Measurements from ENCODE around the gene HFM1. TPM values are rescaled to one million over a fixed set of nuclear protein-coding genes. Genes with fewer than 3 reads are reported as not detected.

The HFM1 gene
- total and polyA plus RNA-seq, 2 experiments from 2014 or later, result 1.5 to 5.2 TPM

DNA sequence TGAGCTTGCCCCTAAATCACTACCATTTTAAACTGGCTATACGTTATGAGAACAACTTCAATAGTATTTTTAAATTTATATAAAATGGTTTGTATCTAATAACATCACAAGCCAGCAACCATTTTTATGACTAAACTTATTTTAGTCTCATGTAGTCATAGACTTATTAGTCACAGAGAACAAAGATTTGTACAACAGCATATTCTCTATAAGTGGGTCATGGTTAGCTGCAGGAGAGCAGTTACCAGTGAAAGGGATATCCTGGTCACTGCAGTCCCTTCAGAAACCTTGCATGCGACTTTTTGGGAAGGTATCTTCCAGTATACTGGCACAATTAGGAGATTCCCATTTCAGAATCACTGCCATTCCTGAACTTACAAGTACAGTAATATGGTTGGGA, 90.0 kb downstream of the HFM1 start:
- Histone ChIP-seq H3K36me3 (ENCODE audit: insufficient read depth) (no peaks in the 10 kb centered on the region), H3K9me2 (ENCODE audit: insufficient read depth) (no peaks in the 10 kb centered on the region), H3K27ac (ENCODE audit: low read depth) (no peak overlapping the region), H2AFZ (no peak overlapping the region), H3K4me1 (ENCODE audit: insufficient read depth) (no peaks in the 10 kb centered on the region), H4K20me1 (replicated peaks; ENCODE audit: insufficient read depth) (no peaks in the 10 kb centered on the region), H3K27me3 (ENCODE audit: insufficient read depth) (no peaks in the 10 kb centered on the region), H3K4me2 (no peak overlapping the region), H3F3A (replicated peaks; ENCODE audit: low read depth) (no peaks in the 10 kb centered on the region), H3K4me3 (no peak overlapping the region), H3K79me2 (replicated peaks; ENCODE audit: insufficient read depth) (no peaks in the 10 kb centered on the region)
- ATAC-seq, result no peak
- no peaks in the 10 kb centered on the region for H3K27me3 Mint-ChIP-seq (ENCODE audit: insufficient read depth, low read depth, poor library complexity)
- H3K4me3 Mint-ChIP-seq, result no peak overlapping the region
- no peaks in the 10 kb centered on the region for H3K4me1 Mint-ChIP-seq
- no peak for TF ChIP-seq STAT1 (IDR thresholded peaks at IDR 0.05; ENCODE audit: unreplicated experiment)
- no peak for TF ChIP-seq EZH2phosphoT487 (IDR thresholded peaks at IDR 0.05; ENCODE audit: unreplicated experiment)
- TF ChIP-seq EZH2 (IDR thresholded peaks at IDR 0.05; ENCODE audit: low read depth, unreplicated experiment), result no peak
- TF ChIP-seq JUNB (IDR thresholded peaks at IDR 0.05; ENCODE audit: unreplicated experiment), result no peak
- TF ChIP-seq CREB1 (CRISPR knock-in tag; IDR thresholded peaks at IDR 0.05; ENCODE audit: low read depth), result no peak
- TF ChIP-seq POLR2AphosphoS5 (IDR thresholded peaks at IDR 0.05; ENCODE audit: low read depth), result no peak
- no peak for TF ChIP-seq ZNF114 (CRISPR knock-in tag; IDR thresholded peaks at IDR 0.05)
- TF ChIP-seq ZNF331 (CRISPR knock-in tag; IDR thresholded peaks at IDR 0.05; ENCODE audit: low read depth), result no peak
- TF ChIP-seq, protein P1, sequence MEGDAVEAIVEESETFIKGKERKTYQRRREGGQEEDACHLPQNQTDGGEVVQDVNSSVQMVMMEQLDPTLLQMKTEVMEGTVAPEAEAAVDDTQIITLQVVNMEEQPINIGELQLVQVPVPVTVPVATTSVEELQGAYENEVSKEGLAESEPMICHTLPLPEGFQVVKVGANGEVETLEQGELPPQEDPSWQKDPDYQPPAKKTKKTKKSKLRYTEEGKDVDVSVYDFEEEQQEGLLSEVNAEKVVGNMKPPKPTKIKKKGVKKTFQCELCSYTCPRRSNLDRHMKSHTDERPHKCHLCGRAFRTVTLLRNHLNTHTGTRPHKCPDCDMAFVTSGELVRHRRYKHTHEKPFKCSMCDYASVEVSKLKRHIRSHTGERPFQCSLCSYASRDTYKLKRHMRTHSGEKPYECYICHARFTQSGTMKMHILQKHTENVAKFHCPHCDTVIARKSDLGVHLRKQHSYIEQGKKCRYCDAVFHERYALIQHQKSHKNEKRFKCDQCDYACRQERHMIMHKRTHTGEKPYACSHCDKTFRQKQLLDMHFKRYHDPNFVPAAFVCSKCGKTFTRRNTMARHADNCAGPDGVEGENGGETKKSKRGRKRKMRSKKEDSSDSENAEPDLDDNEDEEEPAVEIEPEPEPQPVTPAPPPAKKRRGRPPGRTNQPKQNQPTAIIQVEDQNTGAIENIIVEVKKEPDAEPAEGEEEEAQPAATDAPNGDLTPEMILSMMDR (conservative IDR thresholded peaks at IDR 0.05; ENCODE audit: low read depth in 2 of 2), result no peak
- TF ChIP-seq, protein P2, sequence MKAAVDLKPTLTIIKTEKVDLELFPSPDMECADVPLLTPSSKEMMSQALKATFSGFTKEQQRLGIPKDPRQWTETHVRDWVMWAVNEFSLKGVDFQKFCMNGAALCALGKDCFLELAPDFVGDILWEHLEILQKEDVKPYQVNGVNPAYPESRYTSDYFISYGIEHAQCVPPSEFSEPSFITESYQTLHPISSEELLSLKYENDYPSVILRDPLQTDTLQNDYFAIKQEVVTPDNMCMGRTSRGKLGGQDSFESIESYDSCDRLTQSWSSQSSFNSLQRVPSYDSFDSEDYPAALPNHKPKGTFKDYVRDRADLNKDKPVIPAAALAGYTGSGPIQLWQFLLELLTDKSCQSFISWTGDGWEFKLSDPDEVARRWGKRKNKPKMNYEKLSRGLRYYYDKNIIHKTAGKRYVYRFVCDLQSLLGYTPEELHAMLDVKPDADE (IDR thresholded peaks at IDR 0.05), result no peak
- TF ChIP-seq NANOG (IDR thresholded peaks at IDR 0.05; ENCODE audit: borderline replicate concordance), result no peak
- TF ChIP-seq, protein P3, sequence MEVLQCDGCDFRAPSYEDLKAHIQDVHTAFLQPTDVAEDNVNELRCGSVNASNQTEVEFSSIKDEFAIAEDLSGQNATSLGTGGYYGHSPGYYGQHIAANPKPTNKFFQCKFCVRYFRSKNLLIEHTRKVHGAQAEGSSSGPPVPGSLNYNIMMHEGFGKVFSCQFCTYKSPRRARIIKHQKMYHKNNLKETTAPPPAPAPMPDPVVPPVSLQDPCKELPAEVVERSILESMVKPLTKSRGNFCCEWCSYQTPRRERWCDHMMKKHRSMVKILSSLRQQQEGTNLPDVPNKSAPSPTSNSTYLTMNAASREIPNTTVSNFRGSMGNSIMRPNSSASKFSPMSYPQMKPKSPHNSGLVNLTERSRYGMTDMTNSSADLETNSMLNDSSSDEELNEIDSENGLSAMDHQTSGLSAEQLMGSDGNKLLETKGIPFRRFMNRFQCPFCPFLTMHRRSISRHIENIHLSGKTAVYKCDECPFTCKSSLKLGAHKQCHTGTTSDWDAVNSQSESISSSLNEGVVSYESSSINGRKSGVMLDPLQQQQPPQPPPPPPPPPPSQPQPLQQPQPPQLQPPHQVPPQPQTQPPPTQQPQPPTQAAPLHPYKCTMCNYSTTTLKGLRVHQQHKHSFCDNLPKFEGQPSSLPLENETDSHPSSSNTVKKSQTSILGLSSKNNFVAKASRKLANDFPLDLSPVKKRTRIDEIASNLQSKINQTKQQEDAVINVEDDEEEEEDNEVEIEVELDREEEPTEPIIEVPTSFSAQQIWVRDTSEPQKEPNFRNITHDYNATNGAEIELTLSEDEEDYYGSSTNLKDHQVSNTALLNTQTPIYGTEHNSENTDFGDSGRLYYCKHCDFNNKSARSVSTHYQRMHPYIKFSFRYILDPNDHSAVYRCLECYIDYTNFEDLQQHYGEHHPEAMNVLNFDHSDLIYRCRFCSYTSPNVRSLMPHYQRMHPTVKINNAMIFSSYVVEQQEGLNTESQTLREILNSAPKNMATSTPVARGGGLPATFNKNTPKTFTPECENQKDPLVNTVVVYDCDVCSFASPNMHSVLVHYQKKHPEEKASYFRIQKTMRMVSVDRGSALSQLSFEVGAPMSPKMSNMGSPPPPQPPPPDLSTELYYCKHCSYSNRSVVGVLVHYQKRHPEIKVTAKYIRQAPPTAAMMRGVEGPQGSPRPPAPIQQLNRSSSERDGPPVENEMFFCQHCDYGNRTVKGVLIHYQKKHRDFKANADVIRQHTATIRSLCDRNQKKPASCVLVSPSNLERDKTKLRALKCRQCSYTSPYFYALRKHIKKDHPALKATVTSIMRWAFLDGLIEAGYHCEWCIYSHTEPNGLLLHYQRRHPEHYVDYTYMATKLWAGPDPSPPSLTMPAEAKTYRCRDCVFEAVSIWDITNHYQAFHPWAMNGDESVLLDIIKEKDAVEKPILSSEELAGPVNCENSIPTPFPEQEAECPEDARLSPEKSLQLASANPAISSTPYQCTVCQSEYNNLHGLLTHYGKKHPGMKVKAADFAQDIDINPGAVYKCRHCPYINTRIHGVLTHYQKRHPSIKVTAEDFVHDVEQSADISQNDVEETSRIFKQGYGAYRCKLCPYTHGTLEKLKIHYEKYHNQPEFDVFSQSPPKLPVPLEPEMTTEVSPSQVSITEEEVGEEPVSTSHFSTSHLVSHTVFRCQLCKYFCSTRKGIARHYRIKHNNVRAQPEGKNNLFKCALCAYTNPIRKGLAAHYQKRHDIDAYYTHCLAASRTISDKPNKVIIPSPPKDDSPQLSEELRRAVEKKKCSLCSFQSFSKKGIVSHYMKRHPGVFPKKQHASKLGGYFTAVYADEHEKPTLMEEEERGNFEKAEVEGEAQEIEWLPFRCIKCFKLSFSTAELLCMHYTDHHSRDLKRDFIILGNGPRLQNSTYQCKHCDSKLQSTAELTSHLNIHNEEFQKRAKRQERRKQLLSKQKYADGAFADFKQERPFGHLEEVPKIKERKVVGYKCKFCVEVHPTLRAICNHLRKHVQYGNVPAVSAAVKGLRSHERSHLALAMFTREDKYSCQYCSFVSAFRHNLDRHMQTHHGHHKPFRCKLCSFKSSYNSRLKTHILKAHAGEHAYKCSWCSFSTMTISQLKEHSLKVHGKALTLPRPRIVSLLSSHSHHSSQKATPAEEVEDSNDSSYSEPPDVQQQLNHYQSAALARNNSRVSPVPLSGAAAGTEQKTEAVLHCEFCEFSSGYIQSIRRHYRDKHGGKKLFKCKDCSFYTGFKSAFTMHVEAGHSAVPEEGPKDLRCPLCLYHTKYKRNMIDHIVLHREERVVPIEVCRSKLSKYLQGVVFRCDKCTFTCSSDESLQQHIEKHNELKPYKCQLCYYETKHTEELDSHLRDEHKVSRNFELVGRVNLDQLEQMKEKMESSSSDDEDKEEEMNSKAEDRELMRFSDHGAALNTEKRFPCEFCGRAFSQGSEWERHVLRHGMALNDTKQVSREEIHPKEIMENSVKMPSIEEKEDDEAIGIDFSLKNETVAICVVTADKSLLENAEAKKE (CRISPR knock-in tag; IDR thresholded peaks at IDR 0.05), result no peak
- TF ChIP-seq, protein P4, sequence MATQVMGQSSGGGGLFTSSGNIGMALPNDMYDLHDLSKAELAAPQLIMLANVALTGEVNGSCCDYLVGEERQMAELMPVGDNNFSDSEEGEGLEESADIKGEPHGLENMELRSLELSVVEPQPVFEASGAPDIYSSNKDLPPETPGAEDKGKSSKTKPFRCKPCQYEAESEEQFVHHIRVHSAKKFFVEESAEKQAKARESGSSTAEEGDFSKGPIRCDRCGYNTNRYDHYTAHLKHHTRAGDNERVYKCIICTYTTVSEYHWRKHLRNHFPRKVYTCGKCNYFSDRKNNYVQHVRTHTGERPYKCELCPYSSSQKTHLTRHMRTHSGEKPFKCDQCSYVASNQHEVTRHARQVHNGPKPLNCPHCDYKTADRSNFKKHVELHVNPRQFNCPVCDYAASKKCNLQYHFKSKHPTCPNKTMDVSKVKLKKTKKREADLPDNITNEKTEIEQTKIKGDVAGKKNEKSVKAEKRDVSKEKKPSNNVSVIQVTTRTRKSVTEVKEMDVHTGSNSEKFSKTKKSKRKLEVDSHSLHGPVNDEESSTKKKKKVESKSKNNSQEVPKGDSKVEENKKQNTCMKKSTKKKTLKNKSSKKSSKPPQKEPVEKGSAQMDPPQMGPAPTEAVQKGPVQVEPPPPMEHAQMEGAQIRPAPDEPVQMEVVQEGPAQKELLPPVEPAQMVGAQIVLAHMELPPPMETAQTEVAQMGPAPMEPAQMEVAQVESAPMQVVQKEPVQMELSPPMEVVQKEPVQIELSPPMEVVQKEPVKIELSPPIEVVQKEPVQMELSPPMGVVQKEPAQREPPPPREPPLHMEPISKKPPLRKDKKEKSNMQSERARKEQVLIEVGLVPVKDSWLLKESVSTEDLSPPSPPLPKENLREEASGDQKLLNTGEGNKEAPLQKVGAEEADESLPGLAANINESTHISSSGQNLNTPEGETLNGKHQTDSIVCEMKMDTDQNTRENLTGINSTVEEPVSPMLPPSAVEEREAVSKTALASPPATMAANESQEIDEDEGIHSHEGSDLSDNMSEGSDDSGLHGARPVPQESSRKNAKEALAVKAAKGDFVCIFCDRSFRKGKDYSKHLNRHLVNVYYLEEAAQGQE (IDR thresholded peaks at IDR 0.05; ENCODE audit: unreplicated experiment), result no peak
- DNase-seq (ENCODE audit: low spot score), result no peak
- no peak overlapping the region for H3K27ac Mint-ChIP-seq
- peaks cover 23% of the 10 kb centered on the region for H3K9me3 Mint-ChIP-seq
- H3K36me3 Mint-ChIP-seq (ENCODE audit: low read depth), result peaks cover 24% of the 10 kb centered on the region

Measured in GM23338 (cell line).